HG03460 (cell line): Measurements from ENCODE around the gene GSTK1.

Experiments
- ATAC-seq: cut with Tn5 transposase; IDR thresholded peaks from one replicate; pipeline ENCODE4 v1.9.1; 2021; ENCODE audit not compliant: unreplicated experiment

The GSTK1 gene

GRCh38 chr7:143295870-143296269, 32.6 kb downstream of the GSTK1 start:
- no peak for ATAC-seq

- no peak for ATAC-seq
These were observed 33.4 kb downstream of the GSTK1 start for GRCh38 chr7:143296686-143297085.

- no peak for ATAC-seq
These were observed 36.1 kb downstream of the GSTK1 start for GRCh38 chr7:143299346-143299745.

GRCh38 chr7:143299840-143300239, 36.6 kb downstream of the GSTK1 start:
- ATAC-seq: no peak

- ATAC-seq: no peak
These were observed 38.0 kb downstream of the GSTK1 start for GRCh38 chr7:143300959-143301935.

- ATAC-seq: no peak
These were observed 40.5 kb downstream of the GSTK1 start for GRCh38 chr7:143303733-143304132.

- ATAC-seq: no peak
These were observed 41.7 kb downstream of the GSTK1 start for GRCh38 chr7:143304938-143305337.

GRCh38 chr7:143305423-143306070, 42.3 kb downstream of the GSTK1 start:
- no peak for ATAC-seq

- ATAC-seq: no peak
These were observed 45.4 kb downstream of the GSTK1 start for GRCh38 chr7:143308632-143309031.

- no peak for ATAC-seq
These were observed 50.9 kb downstream of the GSTK1 start for GRCh38 chr7:143314127-143314526.

- ATAC-seq: no peak
These were observed 52.5 kb downstream of the GSTK1 start, which contains the start of gene CLCN1 for GRCh38 chr7:143315776-143316175. Gene CLCN1, plus strand, starts transcription at chr7:143316111. Its CDS starts 102 bp downstream, at chr7:143316213.

GRCh38 chr7:143316492-143316891, 53.3 kb downstream of the GSTK1 start:
- no peak for ATAC-seq

- ATAC-seq: no peak
These were observed 55.4 kb downstream of the GSTK1 start for GRCh38 chr7:143318661-143319060.
